ENCODE data around the gene CASP9.
"Not testable (repeated sequence)": the region's sequence is repeated elsewhere in the genome, so short reads cannot be mapped to it uniquely, and the experiment has no call there.

Gene CASP9

DNA sequence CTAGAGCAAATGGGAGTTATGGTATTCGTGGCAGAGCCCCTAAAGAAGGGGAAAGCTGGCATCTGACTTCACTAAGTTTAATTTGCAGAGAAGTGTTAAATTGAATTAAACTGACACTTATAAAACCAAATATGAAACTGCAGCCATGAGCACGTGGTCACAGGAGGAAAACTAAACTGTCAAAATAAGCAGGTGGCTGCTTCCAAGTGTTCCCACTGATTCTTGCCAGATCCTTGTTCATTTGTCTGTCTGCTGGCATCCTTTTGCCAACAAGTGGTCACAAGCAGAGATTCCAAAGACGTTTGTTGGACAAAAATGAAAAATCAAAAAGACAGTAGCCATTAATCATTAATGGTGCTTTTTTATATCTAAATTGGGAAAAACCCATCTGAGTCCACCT is 54.7 kb downstream of the CASP9 start:
- no peak for DNase-seq (ENCODE audit: low read depth)

- no peak for DNase-seq (ENCODE audit: low read depth)
Measured at GRCh38 chr1:15468145-15468544, 55.9 kb downstream of the CASP9 start.

DNA sequence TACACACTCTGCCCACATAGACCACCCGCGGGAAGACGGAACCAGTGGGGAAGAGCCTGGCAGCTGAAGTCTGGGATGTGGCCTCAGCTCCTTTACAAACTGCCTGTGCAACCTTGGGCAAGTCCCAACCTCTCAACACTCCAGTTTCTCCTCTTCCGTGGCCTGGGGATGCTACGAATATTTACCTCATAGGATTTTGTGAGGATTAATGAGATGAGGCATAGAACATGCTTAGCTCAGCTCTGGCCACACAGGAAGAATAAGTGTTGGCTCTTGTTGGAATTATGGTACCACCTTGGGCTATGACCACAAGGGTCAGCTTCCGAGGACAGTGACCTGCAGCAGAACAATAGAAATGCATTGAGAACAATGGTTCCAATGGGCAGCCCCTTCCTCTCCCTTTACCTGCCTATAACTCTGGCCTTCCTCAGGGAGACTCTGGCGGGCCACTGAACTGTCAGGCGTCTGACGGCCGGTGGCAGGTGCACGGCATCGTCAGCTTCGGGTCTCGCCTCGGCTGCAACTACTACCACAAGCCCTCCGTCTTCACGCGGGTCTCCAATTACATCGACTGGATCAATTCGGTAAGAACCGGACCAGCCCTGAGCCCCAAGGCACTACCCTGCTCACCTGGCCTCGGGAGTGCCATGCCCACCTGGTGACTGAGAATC is 56.9 kb downstream of the CASP9 start:
- DNase-seq (ENCODE audit: low read depth), result not testable (repeated sequence)

DNA sequence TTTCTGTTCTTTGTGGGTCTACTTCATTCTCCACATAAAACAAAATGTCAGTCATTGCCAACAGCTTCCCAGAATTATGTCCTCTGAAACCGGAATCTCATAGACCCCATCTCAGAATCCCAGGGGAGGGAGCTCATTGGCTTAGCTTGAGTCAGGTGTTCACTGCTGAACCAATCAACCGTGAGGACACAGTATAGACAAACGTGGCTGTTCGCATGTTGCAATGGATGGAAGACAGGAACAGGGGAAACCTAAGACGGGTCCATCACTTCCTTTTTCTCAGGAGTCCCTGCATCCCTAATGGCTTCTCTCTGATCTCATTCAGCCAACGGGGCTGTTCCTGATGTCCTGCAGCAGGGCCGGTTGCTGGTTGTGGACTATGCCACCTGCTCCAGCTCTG is 58.3 kb downstream of the CASP9 start:
- no peak for DNase-seq (ENCODE audit: low read depth)

- DNase-seq (ENCODE audit: low read depth), result not testable (repeated sequence)
Measured at GRCh38 chr1:15463926-15464322, 60.1 kb downstream of the CASP9 start.

DNA sequence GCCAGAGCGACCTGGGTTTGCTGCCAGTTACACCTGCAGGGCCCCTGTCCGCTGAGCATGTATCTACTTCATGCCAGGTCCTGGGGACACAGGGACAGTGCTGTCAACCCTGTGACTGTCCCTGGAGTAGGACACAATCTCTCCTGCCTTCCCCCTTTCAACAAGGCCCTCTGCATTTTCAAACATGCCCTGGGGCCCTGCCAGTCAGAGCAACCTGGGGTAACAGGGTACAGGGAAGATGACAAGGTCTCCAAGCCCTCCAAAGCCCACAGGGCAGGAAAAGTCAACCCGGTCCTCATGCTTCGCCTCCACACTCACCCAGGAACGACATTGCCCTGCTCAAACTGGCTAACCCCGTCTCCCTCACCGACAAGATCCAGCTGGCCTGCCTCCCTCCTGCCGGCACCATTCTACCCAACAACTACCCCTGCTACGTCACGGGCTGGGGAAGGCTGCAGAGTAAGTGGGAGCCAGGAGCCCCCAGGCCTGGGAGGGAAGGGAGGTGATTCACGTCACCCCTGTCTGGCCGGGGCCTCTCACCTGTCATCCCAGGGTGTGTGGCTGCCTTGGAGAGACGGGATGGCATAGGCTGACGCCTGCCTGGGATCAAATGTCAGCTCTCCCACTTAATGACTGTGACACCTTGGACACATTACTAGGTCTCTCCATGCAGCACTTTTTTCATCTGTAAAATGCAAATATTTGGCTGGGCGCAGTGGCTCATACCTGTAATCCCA is 60.8 kb downstream of the CASP9 start:
- not testable (repeated sequence) for DNase-seq (ENCODE audit: low read depth)

DNA sequence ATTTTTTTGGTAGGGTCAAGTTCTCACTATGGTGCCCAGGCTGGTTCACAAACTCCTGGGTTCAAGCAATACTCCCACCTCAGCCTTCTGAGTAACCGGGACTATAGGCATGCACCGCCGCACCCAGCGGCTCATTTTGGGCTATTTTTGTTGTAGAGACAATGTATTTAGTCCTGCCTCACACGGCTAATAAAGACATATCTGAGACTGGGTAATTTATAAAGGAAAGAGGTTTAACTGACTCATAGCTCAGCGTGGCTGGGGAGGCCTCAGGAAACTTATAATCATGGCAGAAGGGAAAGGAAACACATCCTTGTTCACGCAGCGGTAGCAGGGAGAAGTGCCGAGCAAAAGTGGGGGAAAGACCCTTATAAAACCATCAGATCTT is 63.3 kb downstream of the CASP9 start:
- no peak for DNase-seq (ENCODE audit: low read depth)

DNA sequence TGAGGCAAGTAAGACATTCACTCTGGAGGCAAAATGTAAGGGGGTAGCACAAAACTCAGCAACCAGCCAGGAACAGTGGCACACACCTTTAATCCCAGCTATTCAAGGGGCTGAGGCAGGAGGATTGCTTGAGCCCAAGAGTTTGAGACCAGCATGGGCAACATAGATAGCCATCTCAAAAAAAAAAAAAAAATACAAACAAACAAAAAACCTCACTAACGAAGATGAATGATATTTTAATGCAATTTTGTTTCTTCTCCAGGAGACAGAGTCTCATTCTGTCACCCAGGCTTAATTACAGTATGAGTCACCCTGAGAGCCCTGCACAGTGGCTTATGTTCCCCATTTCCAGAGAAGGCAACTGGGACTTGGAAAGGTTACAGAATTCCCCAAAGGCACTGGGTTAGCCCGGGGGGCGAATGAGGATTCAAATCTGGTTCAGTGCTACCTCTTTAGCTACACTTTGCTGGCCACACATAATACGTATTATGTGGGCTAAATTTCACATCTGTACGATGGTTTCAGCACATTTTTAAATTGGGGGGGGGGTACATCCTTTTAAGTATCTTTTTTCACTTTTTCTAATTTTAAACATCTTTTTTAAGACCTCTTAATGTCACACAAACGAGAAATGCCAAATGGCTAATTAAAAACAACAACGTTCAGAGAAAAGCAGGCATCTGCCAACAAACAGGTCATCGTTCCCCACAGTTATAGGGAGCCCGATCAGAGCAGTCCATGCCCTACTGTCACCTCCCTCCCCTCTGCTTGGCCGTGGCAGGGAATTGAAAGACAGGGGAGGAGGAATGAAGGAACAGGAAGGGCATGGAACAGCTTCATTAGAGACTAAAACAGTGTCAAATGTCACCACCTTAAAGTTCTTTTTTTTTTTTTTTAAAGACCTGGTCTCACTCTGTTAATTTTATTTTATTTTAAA is 64.0 kb downstream of the CASP9 start:
- DNase-seq (ENCODE audit: low read depth), result no peak

GRCh38 chr1:15458388-15458787 is 65.6 kb downstream of the CASP9 start:
- not testable (repeated sequence) for DNase-seq (ENCODE audit: low read depth)

DNA sequence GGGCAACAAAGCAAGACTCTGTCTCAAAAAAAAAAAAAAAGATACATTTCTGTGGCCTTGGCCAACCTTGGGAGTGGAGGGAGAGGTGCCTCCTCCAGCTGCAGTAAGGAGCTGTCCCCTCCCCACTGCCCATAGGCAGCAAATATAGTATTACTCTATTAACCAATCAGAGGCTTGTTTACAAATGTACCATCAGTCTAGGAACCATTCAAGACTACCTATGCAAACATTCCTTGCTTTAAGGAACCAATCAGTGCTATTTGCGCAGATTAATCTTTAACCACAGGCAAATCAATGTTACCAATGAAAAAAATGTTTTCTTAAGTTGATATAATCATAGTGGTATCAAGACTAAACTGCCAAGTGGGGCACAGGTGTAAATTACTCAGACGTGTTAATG is 66.4 kb downstream of the CASP9 start:
- no peak for DNase-seq (ENCODE audit: low read depth)

DNA sequence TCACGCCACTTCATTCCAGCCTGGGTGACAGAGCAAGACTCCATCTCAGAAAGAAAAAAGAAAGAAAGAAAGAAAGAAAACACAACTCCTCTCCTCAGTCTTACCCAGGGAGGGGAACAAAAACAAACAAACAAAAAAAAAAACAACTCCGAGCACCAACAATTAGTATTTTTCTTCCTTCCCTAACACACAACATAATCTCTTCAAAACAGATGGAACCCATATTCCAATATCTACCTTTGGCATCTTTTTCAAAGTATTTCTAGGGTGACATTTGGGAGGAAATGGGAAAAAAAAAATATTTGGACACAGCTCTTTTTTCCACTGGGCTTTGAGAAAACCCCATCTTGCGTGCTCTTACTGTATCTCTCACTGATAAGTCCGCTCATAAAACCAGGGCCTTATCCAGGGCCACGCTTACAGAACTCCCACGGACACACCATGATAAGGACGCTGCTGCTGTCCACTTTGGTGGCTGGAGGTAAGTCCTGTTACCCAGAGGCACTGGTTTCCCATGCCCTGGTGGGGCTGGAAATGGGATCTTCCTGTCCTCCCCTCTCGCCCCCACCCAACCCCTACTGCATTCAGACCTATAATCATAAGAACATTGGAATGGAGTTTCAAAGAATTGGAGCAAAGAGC is 67.6 kb downstream of the CASP9 start, which contains the start of gene CELA2A:
Gene CELA2A (plus strand): TSS at position 420 of the 642 bp plus-strand sequence. CDS start 22 bp downstream, at position 442.
- no peak for DNase-seq (ENCODE audit: low read depth)

- no peak for DNase-seq (ENCODE audit: low read depth)
Measured at GRCh38 chr1:15455522-15455921, 68.5 kb downstream of the CASP9 start.

DNA sequence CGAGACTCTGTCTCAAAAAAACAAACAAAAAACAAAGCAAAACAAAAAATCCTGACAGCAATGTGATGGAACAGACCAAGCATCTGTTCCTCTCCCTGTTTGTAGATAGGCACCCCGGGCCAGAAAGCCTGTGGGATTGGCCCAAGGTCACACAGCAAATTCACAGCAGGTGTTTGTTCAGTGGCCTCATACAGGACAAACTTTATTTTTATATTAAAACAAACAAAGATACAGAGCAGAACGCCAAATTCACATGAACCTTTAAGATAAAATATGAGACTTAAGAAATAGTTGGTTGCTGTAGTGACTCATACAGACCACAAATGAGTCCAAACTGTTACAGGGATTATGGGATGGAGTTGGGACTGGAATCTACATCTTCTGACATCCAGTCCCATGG is 69.8 kb downstream of the CASP9 start:
- DNase-seq (ENCODE audit: low read depth), result no peak

GRCh38 chr1:15453734-15454133 is 70.3 kb downstream of the CASP9 start:
- no peak for DNase-seq (ENCODE audit: low read depth)

GRCh38 chr1:15452866-15453571 is 71.0 kb downstream of the CASP9 start:
- no peak for DNase-seq (ENCODE audit: low read depth)

DNA sequence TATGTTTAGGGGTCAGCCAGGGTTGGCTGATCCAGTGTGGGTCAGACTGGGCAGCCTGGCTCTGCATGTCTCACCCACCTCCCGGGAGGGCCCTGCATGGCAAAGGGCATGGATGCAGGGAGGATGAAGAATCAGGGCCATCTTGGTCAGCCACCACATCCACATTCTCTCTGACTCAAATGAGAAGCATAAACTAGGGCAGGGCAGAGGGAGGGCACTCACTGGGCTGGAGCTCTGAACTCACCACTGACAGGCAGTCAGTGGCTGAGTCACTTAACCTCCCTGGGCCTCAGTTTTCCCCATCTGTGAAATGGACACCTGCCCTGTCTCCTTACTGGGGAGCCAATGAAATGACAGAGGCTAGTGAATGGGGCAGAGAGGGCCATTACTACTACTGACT is 71.8 kb downstream of the CASP9 start:
- no peak for DNase-seq (ENCODE audit: low read depth)

DNA sequence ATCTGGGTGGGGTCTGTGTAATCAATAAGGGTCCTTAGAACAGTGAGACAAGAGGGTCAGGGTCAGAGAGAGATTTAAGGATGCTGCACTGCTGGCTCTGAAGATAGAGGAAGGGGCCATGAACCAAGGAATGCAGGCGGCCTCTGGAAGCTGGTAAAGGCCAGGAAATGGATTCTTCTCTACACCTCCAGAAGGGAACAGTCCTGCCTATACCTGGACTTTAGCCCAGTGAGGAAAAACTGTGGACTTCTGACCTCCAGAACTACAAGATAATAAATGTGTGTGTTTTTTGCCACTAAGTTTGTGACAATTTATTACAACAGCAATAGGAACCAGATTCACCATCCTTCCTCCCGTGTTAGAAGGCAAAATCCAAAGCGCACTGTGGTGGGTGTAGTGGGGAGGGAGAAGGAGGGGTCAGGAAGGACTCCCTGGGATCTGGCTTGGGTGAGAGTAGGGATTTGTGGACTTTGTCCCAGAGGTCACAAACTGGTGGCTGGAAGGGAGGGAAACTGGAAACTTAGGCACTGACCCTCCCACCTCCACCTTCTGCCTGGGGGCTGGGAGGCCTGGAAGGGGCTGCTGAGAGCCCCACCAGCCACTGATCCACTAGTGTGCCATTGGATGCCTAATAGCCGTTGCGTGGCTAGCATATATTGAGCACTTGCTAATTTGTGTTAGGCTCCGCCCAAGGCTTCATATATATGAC is 72.8 kb downstream of the CASP9 start:
- DNase-seq (ENCODE audit: low read depth), result no peak

DNA sequence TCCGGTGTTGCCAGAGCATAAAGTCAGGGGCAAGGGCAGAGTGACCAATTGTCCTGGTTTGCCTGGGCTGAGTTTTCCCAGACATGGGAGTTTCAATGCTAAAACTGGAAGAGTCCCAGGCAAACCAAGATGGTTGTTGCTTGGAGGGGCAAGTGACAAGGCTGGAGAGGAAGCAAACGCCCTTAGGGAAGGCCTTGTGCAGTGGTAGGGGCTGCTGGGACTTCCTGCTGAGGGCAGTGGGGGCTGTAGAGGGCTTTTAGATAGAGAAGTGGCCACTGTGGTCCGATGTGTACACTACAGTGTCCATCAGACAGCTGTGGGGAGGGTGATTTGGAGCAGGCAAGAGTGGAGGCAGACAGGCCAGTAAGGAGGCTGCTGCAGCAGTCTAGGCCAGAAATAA is 74.4 kb downstream of the CASP9 start:
- DNase-seq (ENCODE audit: low read depth), result no peak

DNA sequence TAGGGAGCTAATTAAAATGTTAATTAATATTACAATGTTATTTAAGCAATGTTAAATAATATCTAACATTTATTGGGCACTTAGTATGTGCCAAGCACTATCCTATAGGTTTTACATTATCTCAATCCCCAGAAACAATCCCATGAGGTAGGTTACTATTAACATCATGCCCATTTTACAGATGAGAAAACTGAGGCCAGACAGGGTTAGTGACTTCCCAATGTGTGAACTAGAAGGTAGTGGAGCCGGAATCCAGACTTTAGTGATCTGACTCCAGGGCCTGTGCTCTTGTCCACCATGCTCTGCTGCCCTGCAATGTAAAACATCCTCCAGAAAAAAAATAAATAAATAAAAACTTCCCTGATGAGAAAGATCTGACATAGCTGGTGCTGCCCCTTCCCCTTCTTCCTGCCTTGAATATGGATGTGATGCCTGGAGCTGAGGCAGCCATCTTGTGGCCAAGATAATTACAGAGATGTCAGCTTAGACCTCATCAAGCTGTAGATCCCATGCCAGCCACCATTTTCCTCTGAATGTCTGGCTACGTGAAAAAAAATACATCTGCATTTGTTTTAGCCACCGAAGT is 75.0 kb downstream of the CASP9 start:
- DNase-seq (ENCODE audit: low read depth), result no peak

DNA sequence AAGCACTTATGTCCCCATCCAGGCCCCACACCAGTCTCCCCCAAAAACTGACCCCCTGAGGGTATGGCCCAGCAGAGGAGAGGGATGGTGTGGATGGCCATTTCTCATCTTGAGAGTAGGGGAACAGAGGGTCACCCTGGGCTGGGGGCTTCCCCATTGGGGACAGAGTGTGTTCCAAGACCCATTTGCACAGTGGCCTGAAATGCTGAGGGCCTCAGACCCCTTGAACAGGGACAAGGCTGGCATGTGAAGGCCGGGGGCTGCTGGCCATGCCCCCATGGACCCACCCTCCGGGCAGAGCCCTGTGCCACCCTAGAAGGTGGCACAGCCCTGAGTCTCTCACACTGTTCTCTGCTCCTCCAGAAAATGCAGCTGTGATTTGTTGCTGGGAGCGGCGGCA is 77.8 kb downstream of the CASP9 start:
- DNase-seq (ENCODE audit: low read depth), result no peak
